GM21717 (cell line): Measurements from ENCODE around the gene HIVEP2.

Experiments used
- ATAC-seq: cut with Tn5 transposase; IDR thresholded peaks from one replicate; pipeline ENCODE4 v1.9.1; 2021; ENCODE audit warnings: mild to moderate bottlenecking, moderate library complexity; ENCODE audit not compliant: unreplicated experiment

Gene HIVEP2

GRCh38 chr6:142926177-142926493 lies 18.8 kb downstream of the HIVEP2 start:
- no peak for ATAC-seq

DNA sequence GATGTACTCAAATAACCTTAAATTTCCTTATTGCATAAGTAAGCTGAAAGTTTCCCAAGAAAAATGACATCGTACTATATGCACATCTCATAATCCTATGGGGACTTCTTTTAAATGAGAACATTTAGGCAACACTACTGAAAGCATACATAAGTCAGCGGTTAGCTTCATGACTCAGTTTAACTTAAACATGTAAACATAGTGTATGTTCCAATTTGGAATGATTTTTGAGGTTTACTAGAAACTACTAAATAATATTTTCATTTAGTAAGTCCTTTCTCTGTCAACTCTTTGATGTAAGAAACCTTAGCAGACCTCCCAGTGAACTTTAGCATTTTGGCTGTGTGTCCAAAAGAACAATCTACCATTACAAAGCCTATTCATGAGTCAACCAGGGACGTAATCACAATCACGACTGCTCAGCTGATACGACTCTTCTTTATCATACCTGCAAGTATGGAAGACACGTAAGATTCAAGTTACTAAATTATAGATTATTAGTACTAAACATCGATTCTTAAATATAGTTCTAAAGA lies 19.3 kb downstream of the HIVEP2 start:
- no peak for ATAC-seq

- no peak for ATAC-seq
Measured at GRCh38 chr6:142918339-142919042, 26.5 kb downstream of the HIVEP2 start.

DNA sequence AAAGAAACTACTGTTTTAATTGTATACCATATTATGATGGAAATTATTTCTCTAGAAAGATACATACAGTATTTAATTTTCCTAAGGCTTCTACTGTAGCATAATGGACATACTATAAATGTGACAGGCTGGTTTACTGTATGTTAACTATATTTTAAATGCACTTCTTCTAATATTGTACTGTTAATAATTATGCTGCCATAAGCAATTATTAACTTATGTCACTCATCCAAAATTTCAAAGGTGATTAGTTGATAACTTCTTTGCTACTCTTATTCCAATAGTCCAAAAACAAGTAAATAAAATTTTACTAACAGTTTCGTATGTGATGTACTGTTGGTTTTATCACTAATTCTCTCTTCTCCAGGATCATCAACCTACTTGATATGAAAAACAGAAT lies 28.1 kb downstream of the HIVEP2 start:
- ATAC-seq = no peak

- no peak for ATAC-seq
Measured at GRCh38 chr6:142914937-142915697, 29.9 kb downstream of the HIVEP2 start.

- ATAC-seq = no peak
Measured at GRCh38 chr6:142914369-142914768, 30.6 kb downstream of the HIVEP2 start.

- peak; percentile 95 for ATAC-seq
Measured at GRCh38 chr6:142913511-142914047, 31.4 kb downstream of the HIVEP2 start.

DNA sequence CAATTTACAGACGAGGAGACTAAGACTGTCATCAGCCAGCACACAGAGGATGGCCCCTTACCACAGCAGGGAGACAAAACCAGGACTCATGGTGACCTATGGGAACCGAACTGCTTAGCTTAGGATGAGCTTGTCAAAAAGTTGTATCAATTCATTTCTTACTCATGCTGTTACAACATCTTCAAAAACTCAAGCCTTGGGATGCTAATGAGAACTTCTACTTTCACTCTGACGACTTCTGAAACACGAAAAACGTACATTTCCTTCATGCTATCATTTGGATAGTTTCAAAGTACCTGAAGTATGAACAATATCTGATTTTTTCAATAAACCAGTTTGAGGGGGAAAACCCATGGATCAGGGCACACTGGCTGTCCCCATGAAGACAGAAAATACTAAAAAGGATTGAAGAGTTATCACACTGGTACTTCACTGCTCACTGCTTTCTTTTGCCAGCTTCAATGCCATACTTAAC lies 31.9 kb downstream of the HIVEP2 start:
- peak; percentile 72 for ATAC-seq

DNA sequence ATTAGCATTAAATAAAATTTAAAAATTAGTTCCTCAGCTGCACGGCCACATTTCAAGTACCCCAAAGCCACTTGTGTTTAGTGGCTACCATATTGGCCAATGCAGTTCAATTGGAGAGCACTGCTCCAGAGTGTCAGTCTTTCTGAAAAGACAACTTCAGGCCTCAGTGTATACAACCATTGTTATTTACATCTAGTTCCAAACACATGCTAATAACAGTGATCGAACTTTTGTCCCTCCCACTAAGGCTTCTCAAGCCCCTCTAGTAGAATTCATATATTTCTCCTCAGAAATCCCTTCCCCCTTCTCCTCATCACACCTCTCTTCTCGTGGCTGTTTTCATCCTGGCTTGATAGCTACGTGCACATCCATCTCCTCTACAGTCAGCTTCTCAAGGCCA lies 32.9 kb downstream of the HIVEP2 start:
- ATAC-seq = no peak

DNA sequence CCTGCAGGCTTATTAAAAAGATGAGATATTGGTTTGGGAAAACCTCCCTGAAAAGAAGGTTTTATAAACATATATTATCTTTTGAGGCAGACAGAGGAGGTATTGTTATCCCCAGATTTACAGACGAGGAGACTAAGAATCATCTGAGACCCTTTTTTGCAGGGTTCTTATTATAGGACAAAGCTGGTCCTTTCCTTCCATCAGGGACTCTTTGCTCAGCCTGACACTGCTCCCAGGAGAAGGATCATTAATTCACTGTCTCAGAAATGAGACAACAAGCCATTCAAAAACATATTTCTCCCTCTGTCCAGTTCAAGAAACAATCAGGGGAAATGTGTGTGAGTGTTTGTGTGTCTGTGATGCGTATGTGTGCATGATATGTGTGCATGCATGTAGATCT lies 33.5 kb downstream of the HIVEP2 start:
- no peak for ATAC-seq

DNA sequence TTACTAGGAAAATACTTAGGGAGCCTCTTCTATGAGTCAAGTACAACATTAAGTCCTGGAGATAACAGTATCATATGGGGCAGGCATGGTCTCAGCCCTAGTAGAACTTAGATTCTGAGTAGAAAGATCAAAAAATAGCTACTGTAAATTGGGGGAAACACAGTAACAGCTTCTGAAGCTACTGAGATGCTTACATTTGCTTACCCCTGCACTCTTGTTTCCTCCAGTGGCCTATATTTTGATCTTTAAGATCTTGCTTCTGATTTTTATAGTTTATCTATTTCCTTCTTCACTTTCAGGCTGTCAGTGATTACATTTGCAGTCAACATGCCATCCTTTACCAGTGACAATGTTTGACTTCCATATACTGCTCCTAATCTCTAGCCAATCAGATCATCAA lies 35.3 kb downstream of the HIVEP2 start:
- ATAC-seq = no peak

DNA sequence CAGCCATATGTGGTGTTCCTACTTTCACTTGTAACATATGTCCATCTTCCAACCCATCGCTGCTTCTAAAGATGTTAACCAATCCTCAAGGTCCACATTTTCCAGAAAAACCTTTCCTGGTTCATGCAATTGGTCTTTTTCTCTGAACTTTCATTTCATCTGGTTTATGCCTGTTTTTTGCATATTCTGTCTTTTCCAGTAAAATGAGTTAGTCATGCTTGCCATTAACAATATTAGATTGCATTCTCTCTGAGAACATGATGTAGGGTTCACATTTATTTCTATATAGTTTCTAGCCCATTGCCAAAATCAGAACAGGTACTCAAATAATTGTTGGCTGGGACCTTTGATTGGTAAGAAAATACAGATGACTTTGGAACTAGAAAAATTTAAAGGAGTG lies 36.7 kb downstream of the HIVEP2 start:
- no peak for ATAC-seq

DNA sequence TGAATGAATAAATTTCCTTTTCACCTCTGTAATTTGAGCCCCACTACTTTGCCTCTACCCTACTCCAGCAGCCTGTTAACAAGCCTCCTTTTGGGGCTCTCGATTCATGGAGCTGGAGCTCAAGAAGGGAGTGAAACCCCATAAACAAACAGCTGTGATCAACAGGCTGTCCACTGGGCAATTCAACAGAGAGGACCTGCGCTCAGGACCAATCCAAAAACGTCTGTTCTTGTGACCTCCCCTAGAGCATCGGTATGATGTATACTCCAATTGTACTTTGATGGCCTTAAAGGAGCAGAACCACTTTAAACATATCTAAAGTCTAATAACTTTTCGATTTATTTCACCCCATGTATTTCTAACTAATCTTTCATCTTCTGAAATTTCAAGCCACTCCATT lies 37.4 kb downstream of the HIVEP2 start:
- ATAC-seq = peak; percentile 20

- ATAC-seq = peak; percentile 61
Measured at GRCh38 chr6:142906945-142907470, 38.0 kb downstream of the HIVEP2 start.

DNA sequence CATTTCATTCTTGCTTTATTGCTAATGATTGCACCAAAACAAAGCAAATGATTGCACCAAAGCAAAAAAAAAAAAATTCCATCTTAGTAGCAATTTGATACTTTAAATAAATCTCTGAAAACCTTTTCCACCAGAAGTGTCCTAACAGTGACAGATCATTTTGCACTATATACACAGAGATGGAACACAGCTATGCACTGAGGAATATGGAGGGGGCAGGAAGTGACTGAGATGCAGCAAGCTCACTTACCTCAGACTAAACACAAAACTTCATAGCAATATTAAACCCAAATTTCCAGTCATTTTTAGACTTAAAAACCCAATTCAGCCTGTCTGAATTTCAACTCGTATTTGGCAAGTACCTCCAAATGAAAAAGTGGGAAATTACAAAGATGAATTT lies 41.2 kb downstream of the HIVEP2 start:
- no peak for ATAC-seq

DNA sequence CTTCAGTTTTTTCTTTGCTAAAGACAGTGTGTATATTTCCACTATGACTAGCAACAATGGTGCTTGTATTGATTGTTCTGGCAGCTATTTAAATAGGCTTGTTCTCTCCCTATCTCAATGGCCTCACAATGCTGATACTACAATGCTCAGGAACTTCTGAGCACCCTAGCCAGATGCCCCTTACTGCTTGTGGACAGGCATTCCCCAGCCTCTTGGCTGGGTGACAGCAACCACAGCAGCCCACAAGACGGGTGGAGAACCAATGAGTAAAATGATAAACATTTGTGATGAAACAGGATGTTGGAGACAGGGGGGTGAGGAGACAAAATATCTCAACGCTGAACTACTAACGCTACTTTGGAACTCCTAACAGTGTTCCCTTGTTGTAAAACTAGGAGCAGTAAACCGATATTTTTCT lies 42.3 kb downstream of the HIVEP2 start:
- peak; percentile 77 for ATAC-seq

DNA sequence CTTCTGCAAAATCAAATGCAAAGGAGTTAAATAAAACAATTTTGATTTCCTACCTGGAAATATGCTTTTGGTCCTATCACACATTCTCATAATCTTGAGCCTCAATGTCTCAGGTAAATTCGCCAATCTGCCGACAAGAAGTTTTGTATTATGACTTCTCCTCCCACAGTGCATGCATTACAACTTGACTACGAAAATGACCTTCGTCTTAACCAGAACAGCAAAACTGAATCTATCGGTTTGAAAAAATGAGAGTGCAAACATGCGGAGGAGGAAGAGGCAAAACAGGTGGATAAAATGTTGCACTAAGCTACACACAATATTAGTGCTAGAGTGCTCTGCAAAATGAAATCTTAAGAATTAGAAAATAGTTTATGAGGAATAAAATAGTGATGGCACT lies 43.4 kb downstream of the HIVEP2 start:
- ATAC-seq = no peak

- no peak for ATAC-seq
Measured at GRCh38 chr6:142900227-142900971, 44.6 kb downstream of the HIVEP2 start.

DNA sequence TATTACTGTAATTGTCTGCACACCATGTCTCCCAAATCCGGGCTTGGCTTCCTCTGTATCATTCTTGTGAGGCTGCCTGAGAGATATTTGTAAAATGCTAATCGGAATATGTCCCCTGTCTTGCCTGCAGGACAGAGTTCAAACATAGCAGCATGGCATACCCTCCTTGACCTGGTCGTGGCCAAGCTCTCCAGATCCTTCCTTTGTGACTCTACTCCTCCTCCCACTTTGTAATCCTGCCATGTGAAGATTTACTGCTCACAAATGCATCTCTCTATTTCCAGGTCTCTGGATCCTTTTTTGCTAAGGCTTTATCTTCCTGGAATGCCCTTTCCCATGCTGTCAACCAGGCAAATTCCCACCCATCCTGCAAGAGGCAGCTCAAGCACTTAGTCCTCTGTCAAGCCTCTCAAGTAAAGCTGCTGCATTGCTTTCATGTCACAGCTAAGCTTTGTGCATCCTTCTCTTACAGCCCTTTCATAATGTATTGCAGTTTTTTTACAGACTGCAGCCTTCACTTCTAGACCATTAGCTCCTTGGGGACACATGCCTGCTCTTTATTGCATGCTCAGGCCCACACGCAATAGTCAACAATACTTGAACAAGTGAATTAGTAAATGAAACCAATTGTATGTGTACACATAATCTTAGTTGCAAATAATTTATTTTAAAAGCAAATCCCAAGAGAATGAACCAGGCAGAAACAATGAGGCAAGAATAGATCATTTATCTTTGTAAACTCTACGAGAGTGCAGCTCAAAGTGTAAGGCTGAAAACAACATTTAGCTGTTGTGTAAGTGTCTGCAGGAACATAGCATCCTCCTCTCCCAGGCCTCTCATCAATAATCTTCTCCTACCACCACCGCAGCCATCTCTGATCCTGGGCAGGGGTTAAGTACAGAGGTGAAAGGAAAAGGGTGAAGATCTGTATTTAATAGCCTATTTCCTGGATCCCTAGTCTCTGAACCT lies 45.8 kb downstream of the HIVEP2 start:
- no peak for ATAC-seq

DNA sequence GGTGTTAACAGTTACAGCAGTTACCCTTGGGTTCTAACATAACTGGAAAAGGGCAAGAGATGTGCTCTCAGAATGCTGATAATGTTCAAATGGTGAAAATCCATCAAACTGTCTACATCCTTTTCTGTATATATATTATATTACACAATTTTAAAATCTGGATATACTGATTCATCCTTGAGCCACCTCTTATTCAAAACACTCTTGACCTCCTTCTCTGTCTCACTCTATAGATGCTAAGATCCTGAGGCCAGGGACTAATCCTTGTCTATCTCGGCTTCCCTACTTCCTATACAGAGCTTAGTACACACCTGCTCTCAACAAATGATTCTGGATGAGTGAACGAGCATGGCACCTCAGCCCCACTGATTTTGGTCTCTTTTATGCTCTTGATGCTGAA lies 47.3 kb downstream of the HIVEP2 start:
- ATAC-seq = no peak
